ENCODE results near the gene PHLDA2.

DNA sequence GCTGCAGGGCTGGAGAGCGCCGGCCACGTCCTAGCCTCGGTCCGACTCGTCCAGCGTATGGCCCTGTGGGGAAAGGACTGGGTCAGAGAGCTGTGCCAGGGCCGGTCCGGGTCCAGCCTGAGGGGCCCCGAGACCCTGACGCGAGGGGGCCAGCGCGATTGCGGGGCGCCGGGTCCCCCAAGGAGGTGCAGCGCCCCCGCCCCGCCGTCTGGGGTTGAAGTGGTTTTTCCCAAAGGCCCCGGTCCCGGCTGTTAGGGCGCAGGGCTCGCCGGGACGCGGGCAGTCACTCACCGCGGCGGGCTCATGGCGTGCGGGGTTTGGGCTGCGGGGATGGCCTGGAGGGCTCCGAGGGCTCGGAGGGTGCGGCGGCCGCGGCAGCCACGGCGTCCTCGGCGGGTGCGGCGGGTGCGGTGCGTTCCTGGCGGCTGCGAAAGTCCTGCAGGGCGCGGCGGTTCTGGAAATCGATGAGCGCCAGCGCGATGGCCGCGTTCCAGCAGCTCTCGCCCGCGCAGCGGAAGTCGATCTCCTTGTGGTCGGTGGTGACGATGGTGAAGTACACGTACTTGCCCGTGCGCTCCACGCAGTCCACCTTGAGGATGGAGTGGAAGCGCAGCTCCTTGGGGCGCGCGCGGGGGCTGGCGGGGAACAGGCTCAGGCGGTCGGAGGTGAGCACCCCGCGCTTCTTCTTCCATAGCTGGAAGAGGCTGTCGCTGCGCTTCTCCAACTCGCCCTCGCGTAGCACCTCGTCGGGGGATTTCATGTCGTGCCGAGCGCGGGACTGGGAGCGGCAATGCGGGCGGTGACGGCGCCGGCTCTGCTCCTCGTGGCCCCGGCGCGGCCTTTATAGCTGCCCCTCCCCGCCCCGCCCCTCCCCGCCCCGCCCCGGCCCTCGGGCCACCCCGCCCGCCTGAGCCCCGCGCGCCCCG lies at the start of gene PHLDA2:
- TF ChIP-seq EZH2 (IDR thresholded peaks at IDR 0.05; ENCODE audit: low read length, unreplicated experiment) (no peak), EZH2phosphoT487 (IDR thresholded peaks at IDR 0.05; ENCODE audit: borderline replicate concordance, low read length) (no peak)
